SHP77 (cell line): Measurements from ENCODE around the gene ASH1L.
"Not testable (repeated sequence)": the region's sequence is repeated elsewhere in the genome, so short reads cannot be mapped to it uniquely, and the experiment has no call there.

Source experiments
- DNase-seq, 2 experiments: peaks; one replicate each; lab custom pipeline; 2025; lab: John Stamatoyannopoulos, UW

The ASH1L gene, protein sequence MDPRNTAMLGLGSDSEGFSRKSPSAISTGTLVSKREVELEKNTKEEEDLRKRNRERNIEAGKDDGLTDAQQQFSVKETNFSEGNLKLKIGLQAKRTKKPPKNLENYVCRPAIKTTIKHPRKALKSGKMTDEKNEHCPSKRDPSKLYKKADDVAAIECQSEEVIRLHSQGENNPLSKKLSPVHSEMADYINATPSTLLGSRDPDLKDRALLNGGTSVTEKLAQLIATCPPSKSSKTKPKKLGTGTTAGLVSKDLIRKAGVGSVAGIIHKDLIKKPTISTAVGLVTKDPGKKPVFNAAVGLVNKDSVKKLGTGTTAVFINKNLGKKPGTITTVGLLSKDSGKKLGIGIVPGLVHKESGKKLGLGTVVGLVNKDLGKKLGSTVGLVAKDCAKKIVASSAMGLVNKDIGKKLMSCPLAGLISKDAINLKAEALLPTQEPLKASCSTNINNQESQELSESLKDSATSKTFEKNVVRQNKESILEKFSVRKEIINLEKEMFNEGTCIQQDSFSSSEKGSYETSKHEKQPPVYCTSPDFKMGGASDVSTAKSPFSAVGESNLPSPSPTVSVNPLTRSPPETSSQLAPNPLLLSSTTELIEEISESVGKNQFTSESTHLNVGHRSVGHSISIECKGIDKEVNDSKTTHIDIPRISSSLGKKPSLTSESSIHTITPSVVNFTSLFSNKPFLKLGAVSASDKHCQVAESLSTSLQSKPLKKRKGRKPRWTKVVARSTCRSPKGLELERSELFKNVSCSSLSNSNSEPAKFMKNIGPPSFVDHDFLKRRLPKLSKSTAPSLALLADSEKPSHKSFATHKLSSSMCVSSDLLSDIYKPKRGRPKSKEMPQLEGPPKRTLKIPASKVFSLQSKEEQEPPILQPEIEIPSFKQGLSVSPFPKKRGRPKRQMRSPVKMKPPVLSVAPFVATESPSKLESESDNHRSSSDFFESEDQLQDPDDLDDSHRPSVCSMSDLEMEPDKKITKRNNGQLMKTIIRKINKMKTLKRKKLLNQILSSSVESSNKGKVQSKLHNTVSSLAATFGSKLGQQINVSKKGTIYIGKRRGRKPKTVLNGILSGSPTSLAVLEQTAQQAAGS (N-terminal part only)

DNA sequence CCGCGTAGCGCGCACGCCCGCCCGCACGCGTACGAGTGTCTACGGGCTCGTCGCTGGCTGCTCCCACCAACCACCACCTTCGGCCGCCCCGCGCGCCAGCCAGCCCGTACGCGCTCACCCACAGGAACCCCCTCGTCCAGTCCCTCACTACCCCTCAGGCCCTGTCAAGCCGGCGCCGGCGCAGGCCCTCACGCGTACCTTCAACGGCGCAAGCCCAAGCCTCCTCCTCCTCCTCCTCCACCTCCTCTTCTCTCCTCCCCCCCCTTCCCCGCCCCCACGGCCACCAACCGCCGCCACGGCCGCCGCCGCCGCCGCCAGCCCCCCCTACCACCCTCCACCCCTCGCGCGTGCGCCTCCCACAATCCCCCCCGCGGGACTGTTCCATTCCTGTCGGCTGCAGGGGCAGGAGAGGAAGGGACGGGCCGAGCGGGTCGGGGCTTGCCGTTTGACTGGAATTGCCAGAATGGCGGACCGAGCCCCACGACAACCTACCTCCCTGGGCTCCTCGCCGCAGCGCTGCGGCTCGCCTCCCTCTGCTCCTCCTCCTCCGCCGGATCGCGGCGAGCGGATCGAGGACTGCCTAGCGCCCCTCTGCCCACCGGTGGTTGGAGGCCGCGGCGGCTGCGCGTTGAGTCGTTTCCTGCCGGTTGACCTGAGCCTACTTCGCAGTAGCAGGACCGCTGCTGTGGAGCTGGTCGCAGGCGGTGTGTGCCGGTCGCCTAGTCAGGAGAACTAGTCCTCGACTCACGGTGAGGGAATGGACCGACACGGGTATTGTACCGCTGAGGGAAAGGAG lies at the start of gene ASH1L:
Gene ASH1L (minus strand): TSS at position 223 of the 796 bp plus-strand sequence. CDS start 41,284 bp downstream, outside the sequence.
- DNase-seq: peak; percentile 96 to 97

DNA sequence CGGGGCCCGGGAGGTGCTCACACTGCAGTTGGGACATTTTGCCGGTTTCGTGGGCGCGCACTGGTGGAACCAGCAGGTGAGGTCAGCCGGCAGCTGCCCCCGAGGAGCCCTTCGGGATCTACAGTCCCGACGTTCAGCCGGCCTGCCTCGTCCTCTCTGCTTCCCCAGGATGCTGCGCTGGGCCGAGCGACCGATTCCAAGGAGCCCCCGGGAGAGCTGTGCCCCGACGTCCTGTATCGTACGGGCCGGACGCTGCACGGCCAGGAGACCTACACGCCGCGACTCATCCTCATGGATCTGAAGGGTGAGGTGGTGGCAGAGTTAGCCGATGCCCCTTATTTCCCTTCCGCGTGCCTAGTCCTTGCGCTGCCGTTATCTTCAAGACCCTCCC lies 47.6 kb upstream of the ASH1L start:
- not testable (repeated sequence) for DNase-seq

DNA sequence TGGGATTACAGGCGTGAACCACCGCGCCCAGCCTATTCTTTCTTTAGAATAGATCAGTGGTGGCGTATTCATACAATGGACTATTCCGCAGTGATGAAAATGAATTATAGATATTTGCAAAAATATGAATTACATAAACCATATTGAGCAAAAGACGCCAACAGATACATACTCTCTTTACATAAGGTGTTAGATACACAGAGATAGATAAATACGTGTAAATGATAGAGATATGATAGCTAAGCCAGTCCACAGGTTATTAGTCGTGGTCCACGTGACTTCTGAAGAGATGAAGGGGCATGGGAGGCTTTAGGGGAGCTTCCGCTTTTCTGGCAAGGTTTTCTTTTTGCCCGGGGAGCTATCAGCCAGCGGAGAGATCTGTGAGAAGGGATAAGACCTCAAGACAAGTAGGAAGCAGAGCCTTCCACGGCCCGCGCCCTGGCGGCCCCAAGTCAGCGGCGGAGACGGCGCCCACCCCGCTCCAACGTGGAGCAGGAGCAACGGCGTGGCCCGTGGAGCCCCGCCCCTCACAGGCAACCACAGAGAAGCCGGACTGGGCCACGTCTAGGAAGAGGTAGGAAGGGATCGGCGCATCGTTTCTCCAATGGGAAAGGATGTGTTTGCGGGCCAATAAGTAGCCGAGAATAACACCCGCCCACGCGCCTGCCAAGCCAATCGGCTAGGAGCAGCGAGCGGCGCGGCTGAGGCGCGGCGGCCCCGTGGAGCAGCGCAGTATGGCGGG lies 47.1 kb upstream of the ASH1L start, which contains the start of gene MSTO1:
Gene MSTO1 (plus strand): TSS at position 704 of the 742 bp plus-strand sequence. CDS start 31 bp downstream, at position 735.
- peak; percentile 100 for DNase-seq

DNA sequence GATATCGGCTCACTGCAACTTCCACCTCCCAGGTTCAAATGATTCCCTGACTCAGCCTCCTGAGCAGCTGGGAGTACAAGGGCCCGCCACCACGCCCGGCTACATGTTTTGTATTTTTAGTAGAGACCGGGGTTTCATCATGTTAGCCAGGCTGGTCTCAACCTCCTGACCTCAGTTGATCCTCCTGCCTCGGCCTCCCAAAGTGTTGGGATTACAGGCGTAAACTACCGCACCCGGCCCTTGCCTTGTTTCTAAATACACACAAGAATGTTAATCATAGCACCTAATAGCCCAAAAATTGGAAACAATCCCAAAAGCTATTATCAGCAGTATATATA lies 46.3 kb upstream of the ASH1L start:
- no peak for DNase-seq

DNA sequence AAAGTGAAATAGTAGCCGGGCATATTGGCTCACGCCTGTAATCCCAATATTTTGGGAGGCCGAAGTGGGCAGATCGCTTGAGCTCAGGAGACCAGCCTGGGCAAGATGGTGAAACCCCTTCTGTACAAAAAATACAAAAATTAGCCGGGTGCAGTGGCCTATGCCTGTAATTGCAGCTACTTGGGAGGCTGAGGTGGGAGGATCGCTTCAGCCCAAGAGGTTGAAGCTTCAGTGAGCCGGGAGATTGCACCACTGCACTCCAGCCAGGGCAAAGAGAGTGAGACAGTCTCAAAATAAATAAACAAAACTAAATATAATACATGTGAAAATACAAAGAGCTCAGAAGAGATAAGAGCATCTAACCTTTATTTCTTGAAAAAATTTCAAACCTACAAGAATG lies 45.1 kb upstream of the ASH1L start:
- no peak for DNase-seq

DNA sequence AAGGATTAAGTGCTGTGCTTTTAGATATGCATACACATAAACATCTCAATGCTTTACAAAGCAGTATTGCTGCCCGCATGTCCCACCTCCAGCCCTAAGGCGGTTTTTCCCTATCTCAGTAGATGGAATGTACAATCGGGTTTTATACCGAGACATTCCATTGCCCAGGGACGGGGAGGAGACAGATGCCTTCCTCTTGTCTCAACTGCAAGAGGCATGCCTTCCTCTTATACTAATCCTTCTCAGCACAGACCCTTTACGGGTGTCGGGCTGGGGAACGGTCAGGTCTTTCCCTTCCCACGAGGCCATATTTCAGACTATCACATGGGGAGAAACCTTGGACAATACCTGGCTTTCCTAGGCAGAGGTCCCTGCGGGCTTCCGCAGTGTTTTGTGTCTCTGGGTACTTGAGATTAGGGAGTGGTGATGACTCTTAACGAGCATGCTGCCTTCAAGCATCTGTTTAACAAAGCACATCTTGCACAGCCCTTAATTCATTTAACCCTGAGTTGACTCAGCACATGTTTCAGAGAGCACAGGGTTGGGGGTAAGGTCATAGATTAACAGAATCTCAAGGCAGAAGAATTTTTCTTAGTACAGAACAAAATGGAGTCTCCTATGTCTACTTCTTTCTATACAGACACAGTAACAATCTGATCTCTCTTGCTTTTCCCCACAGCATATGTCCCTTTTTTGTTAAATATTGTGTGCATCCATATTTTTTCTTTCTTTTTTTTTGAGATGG lies 37.4 kb upstream of the ASH1L start:
- DNase-seq: not testable (repeated sequence)

DNA sequence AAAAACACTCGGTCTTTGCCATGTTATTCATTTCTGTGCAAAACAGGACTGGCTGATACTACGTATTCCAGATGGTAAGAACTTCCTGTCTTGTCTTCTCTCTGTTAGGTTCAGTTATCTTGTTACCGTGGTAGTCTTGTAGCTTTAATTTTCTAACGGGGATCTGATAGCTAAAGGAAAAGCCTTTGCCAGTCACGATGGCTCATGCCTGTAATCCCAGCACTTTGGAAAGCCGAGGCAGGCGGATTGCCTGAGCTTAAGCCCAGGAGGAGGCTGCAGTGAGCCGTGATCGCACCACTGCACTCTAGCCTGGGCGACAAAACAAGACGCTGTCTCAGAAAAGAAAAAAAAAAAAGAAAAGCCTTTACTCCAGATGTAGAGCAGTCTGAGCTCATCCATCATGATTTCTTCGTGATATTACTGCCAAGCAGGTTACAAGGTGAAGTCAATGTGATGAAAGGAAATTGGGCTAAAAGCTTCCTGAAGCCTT lies 36.3 kb upstream of the ASH1L start:
- DNase-seq: peak in 1 of 2 experiments; percentile 39

DNA sequence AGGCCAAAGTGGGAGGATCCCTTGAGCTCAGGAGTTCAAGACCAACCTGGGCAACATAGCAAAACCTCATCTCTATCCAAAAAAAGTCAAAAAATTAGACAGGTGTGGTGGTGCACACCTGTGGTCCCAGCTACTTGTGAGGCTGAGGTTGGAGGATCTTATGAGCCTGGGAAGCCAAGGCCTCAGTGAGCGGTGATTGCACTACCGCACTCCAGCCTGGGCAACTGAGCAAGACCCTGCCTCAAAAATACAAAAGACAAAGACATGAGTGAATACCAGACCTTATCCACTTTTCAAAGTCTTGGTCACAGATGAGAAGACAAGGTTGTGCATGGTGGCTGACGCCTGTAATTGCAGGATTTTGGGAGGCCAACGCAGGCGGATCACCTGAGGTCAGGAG lies 34.3 kb upstream of the ASH1L start:
- DNase-seq: no peak

DNA sequence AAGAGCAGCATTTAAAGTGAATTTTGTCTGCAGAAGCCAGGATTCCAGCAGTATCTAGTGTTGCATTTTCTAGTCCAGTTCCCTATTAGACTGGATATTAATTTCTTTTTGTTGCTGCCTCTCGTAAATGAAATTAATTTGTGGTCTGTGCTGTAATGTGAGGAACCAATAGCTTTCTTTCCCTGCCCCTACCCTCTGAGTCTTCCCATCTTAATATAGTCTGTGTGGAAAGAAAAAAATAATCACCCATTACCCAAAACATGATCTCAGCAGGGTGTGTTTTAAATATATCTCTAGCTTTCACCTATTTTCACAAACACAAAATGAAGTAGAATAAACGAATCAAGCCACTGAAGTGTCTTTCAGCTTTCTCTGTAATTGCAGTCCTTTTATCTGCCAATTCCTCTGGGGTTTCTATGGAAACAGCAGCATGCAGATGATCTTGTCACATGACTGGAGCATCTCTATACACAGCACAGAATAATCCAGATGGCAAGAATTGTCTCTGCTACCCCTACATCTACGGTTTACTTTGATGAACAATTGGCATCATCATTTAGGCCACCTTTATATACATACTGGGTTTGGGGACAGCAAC lies 33.4 kb upstream of the ASH1L start:
- not testable (repeated sequence) for DNase-seq

DNA sequence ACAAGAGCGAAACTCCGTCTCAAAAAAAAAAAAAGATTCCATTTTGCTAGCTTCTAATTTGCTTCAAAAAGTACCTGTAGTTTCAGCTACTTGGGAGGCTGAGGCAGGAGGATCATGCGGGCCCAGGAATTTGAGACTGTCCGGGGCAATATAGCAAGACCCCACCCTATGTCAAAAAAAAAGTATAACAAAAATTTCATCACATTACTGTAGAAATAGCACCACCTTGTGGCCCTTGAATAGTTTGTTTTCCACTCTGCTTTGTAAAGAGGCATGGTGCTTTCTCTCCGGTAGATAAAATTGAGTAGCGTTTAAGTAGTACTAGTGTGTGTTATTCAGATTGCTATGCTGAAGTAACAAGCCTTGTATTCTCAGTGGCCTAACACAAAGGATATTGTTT lies 29.2 kb upstream of the ASH1L start:
- peak; percentile 75 to 84 for DNase-seq

DNA sequence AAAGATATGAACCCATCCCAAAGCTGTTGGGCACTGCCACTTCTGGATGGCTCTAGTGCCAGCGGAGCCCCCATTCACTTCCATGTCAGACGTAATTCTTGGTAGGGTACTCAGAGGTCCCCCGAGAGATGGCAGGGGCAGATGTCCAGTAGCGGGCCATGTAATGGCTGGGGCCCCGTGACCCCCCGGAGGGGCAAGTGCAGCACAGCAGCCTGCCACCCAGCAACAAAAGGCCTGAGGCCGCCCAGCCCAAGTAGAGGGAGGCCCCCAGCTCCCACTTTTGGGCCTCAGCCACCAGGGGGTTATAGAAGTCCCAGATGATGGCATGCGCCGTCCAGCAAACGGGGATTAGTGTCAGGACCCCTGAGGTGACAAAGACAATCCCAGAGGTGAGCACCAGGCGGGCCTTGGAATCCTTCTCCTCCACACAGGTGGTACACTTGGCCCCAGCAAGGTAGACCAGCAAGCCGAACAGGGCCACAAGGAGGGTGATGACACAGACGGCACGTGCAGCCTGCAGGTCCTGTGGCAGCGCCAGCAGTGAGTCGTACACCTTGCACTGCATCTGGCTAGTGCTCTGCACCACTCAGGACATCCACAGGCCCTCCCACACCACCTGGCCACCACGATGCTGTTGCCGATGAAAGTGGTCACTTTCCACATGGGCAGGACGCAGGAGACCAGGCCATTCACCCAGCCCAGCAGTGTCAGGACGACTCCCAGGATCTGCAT lies 28.1 kb upstream of the ASH1L start:
- not testable (repeated sequence) for DNase-seq

DNA sequence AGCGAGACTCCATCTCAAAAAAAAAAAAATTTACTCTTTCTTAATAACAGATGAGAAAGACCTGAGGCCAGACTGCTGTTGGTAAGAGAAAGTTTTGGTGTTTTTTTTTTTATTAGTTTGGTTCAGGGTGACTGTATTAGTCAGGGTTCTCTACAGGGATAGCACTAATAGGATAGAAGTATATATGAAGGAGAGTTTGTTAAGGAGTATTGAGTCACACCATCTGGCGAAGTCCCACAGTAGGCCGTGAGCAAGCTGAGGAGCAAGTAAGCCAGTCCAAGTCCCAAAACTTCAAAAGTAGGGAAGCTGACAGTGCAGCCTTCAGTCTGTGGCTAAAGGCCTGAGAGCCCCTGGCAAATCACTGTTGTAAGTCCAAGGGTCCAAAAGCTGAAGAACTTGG lies 26.7 kb upstream of the ASH1L start:
- DNase-seq: not testable (repeated sequence)

DNA sequence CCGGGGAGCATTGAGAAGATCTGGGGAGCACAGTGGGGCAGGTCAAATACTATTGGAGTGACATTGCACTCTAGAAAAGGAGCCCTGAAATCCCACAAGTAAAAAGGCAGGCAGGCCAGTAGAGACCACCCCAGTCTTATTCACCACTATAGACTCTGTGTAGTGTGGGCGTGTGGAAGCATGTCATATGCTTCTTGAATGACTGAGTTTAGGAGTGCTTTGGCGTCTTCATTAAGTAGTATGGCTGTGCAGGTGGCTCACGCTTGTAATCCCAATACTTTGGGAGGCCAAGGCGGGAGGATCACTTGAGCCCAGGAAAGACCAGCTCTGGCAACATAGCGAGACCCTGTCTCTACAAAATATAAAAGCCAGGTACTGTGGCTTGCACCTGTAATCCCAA lies 21.2 kb upstream of the ASH1L start:
- DNase-seq: not testable (repeated sequence)

DNA sequence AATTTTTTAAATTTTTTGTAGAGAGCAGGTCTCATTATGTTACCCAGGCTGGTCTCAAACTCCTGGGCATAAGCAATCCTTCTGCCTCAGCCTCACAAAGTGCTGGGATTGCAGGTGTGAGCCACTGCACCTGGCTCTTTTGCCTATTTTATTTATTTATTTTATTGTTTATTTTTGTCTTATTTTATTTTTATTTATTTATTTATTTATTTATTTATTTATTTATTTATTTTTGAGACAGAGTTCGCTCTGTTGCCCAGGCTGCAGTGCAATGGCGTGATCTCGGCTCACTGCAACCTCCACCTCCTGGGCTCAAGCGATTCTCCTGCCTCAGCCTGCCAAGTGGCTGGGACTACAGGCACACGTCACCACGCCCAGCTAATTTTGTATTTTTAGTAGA lies 13.0 kb upstream of the ASH1L start:
- DNase-seq: not testable (repeated sequence)

DNA sequence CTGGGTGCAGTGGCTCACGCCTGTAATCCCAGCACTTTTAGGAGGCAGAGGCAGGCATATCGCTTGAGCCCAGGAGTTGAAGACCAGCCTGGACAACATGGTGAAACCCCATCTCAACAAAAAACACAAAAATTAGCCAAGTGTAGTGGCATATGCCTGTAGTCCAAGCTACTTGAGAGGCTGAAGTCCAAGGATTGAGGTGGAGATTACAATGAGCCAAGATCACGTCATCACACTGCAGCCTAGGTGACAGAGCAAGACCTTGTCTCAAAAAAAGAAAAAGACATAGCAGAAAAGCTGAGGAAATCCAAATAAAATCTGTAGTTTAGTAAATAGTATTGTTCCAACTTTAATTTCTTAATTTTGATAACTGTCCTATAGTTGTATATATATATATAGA lies 11.5 kb upstream of the ASH1L start:
- no peak for DNase-seq

DNA sequence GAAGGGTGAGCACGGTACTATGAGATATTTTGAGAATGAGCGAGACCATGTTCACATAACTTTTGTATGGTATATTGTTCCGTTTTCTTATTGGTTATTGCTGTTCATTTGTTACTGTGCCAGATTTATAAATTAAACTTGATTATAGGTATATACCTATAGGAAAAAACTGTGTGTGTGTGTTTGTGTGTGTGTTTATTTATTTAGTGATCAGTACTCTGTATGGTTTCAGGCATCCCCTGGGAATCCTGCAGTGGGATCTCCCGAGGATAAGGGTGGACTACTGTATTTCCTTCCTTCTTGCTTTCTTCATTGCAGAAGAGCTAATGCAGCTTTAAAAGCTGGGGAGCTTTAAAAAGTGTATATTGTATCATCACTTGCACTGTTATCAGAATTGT lies 8.0 kb upstream of the ASH1L start:
- no peak for DNase-seq

DNA sequence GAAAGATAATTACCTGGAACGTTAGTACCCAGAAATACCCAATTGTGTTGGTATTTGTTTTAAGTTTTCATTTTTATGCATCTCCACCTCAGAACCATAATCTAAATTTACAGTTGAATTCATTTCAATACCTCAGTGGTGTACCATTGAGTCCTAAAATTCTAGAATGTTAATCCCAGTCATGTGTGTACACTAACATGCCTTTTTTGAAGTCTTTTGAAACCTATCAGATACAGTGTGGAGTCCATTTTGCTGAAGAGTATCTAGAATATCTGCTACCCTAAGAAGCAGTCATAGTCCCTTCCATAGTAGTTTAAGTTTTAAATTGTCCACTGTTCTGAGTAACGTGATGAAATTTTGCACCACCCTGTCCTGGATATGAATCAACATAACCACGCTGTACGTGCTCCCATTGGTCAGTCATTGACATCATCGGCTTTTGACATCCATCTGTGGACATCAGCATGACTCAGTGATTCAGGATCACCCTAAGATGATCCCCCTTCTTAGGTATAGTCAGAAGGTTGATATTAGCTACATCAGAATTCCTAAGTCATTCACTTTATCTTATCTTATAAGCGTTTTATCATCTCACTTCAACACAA lies 7.5 kb upstream of the ASH1L start:
- no peak for DNase-seq

DNA sequence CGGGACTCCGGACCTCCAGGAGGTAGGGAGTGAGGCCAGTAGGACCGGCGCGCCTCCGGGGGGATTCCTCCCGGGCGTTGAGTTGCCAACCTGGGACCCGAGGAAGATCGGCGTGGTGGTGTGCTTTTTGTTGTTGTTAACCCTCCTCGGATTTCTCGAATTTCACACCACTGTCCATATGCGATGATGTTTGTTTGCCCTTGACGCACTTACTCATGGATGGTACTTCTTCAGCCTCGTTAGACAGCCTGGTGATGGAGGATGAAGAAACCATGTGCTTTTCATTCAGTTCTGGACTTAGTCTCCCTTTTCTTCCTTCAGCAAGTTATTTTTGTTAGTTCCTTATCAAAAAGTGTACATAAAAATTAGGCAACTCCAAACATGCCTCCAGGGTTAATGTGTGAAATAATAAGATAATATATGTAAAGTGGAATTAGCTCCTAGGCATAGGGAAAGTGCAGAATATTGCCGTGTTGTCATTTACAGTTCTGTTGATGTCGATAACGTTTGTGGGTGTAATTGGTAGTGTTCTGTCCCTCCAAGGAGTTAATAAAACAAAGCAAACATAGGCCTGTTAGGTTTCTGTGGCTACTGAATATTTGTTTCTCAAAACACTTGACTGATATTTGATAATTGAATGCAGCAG lies 897 bp upstream of the ASH1L start:
- DNase-seq: peak in 1 of 2 experiments; percentile 45
